ENCODE data around the gene RHCE. TPM values are rescaled to one million over a fixed set of nuclear protein-coding genes. Genes with fewer than 3 reads are reported as not detected.
"Not testable (repeated sequence)": the region's sequence is repeated elsewhere in the genome, so short reads cannot be mapped to it uniquely, and the experiment has no call there.

The RHCE gene
- total and polyA plus RNA-seq, 9 of the 15 experiments (the other 6 are each of a cell fraction or from before 2014, with no cell fraction given) = 5.4 to 31.5 (median 12.6) TPM

GRCh38 chr1:25369691-25370271, 50.8 kb downstream of the RHCE start (continued):
- TF ChIP-seq ADNP (tag; IDR thresholded peaks at IDR 0.05) (peak; percentile 96), CBFA2T3 (IDR thresholded peaks at IDR 0.05) (peak; percentile 66), ZNF740 (CRISPR knock-in tag; IDR thresholded peaks at IDR 0.05) (0 out of 2 replicates have a peak, but pooled peaks have one; percentile 26), NFE2 (IDR thresholded peaks at IDR 0.05; ENCODE audit: low read depth) (0 out of 2 replicates have a peak, but pooled peaks have one; percentile 23), MEIS2 (IDR thresholded peaks at IDR 0.05; ENCODE audit: partially characterized antibody) (peak; percentile 89), MEF2D (tag; conservative IDR thresholded peaks at IDR 0.05; ENCODE audit: low read depth) (peak; percentile 52; the same call in 1 of the 2 replicates), MTA3 (IDR thresholded peaks at IDR 0.05; ENCODE audit: borderline replicate concordance) (0 out of 2 replicates have a peak, but pooled peaks have one; percentile 66), CXXC5 (CRISPR knock-in tag; IDR thresholded peaks at IDR 0.05) (peak; percentile 76), CEBPG (CRISPR knock-in tag; IDR thresholded peaks at IDR 0.05) (peak; percentile 10; the same call in 1 of the 2 replicates), CEBPG (tag; conservative IDR thresholded peaks at IDR 0.05 in 1 of 2, IDR thresholded peaks at IDR 0.05 in 1 of 2) (peak; percentile 19 to 42; a peak in 1 of 4 replicates), PKNOX1 (IDR thresholded peaks at IDR 0.05) (peak; percentile 93), SMAD4 (CRISPR knock-in tag; conservative IDR thresholded peaks at IDR 0.05) (peak; percentile 62; the same call in 1 of the 2 replicates), HES1 (IDR thresholded peaks at IDR 0.05; ENCODE audit: low read depth) (0 out of 2 replicates have a peak, but pooled peaks have one; percentile 26), MNT (conservative IDR thresholded peaks at IDR 0.05) (peak in 1 of 2 experiments; percentile 66; a peak in 2 of 4 replicates), BCOR (IDR thresholded peaks at IDR 0.05) (peak; percentile 77; the same call in 1 of the 2 replicates), NFIC (IDR thresholded peaks at IDR 0.05) (peak; percentile 32), TRIM28 (IDR thresholded peaks at IDR 0.05) (peak; percentile 76; the same call in 1 of the 2 replicates), CBFA2T2 (conservative IDR thresholded peaks at IDR 0.05) (peak; percentile 73), ID3 (tag; IDR thresholded peaks at IDR 0.05) (peak; percentile 63), ZNF384 (IDR thresholded peaks at IDR 0.05; ENCODE audit: low read depth, low read length) (peak; percentile 31; the same call in 1 of the 2 replicates), FOSL1 (tag; conservative IDR thresholded peaks at IDR 0.05) (peak; percentile 56), SMARCA4 (IDR thresholded peaks at IDR 0.05) (peak; percentile 57; the same call in 1 of the 2 replicates), NR2C1 (tag; IDR thresholded peaks at IDR 0.05) (peak; percentile 60)
- not testable (repeated sequence) for TF ChIP-seq ZNF740 (tag; IDR thresholded peaks at IDR 0.05); ID3 (CRISPR knock-in tag; IDR thresholded peaks at IDR 0.05); NR2C1 (IDR thresholded peaks at IDR 0.05)

All from K562 (cell line).